HEK293 (cell line): Measurements from ENCODE around the gene PDIA5.

Experiments
- CTCF ChIA-PET: fragments of 350-600 bp; formaldehyde crosslinking; extraction: SDS; loops from one replicate; lab custom pipeline; 2021; ENCODE audit warnings: antibody characterized with exemption; lab: Yijun Ruan, JAX
- POLR2A ChIA-PET: fragments of 300-600 bp; formaldehyde crosslinking; extraction: SDS; loops from one replicate; lab custom pipeline; 2020; ENCODE audit warnings: antibody characterized with exemption, inconsistent platforms; lab: Yijun Ruan, JAX
- H3K27ac ChIP-seq: fragments of 200-500 bp; sonication (Bioruptor generic); 2 replicates; pipeline ENCODE4 v1.5.1; 2014; ENCODE audit warnings: low read depth, low read length, control low read depth, inconsistent platforms; ENCODE audit errors: extremely low read depth
- H3K36me3 ChIP-seq, 2 experiments: fragments of 200-500 bp in 1 of 2; sonication (Bioruptor generic) in 1 of 2; 1 replicate in 1 of 2; 2 replicates in 1 of 2; pipeline ENCODE4 v1.5.1; 2014 to 2017; ENCODE audit warnings: inconsistent platforms in 2 of 2, low read length in 2 of 2; ENCODE audit not compliant: control insufficient read depth in 2 of 2, insufficient read depth in 1 of 2
- H3K4me1 ChIP-seq: fragments of 200-500 bp; sonication (Bioruptor generic); 2 replicates; pipeline ENCODE4 v1.5.1; 2014; ENCODE audit warnings: mild to moderate bottlenecking, low read length, inconsistent platforms; ENCODE audit not compliant: control insufficient read depth, insufficient read depth
- H3K4me3 ChIP-seq: 2 replicates; pipeline ENCODE4 v1.5.1; 2011; ENCODE audit warnings: low read depth, mild to moderate bottlenecking, control low read depth, low read length, moderate library complexity
- H3K9me3 ChIP-seq: fragments of 200-500 bp; sonication (Bioruptor generic); 2 replicates; pipeline ENCODE4 v1.5.1; 2014; ENCODE audit warnings: low read depth, low read length, inconsistent platforms; ENCODE audit not compliant: control insufficient read depth, insufficient read depth
- KLF10 ChIP-seq: fragments of 450-650 bp; IDR thresholded peaks from 2 replicates; pipeline ENCODE4 v1.5.1; 2018; ENCODE audit warnings: missing biosample characterization, mild to moderate bottlenecking, missing genetic modification characterization
- OSR2 ChIP-seq: fragments of 450-650 bp; formaldehyde crosslinking; IDR thresholded peaks from 2 replicates; pipeline ENCODE4 v1.5.1; 2016; ENCODE audit warnings: missing biosample characterization, missing genetic modification characterization
- SP7 ChIP-seq: fragments of 450-650 bp; formaldehyde crosslinking; IDR thresholded peaks from 2 replicates; pipeline ENCODE4 v1.5.1; 2016; ENCODE audit warnings: missing biosample characterization, missing genetic modification characterization
- ZNF155 ChIP-seq: fragments of 450-650 bp; formaldehyde crosslinking; IDR thresholded peaks from 2 replicates; pipeline ENCODE4 v1.5.1; 2016; ENCODE audit warnings: missing biosample characterization, missing genetic modification characterization
- ZNF335 ChIP-seq: fragments of 450-650 bp; formaldehyde crosslinking; conservative IDR thresholded peaks from 2 replicates; pipeline ENCODE4 v1.5.1; 2016; ENCODE audit warnings: missing biosample characterization, missing genetic modification characterization
- ZNF350 ChIP-seq: fragments of 450-650 bp; formaldehyde crosslinking; IDR thresholded peaks from 2 replicates; pipeline ENCODE4 v1.5.0; 2017; ENCODE audit warnings: missing biosample characterization, mild to moderate bottlenecking, missing genetic modification characterization
- ZNF354C ChIP-seq: fragments of 450-650 bp; formaldehyde crosslinking; IDR thresholded peaks from 2 replicates; pipeline ENCODE4 v1.5.1; 2016; ENCODE audit warnings: missing biosample characterization, missing genetic modification characterization, low read depth, borderline replicate concordance
- ZNF610 ChIP-seq: fragments of 450-650 bp; formaldehyde crosslinking; IDR thresholded peaks from 2 replicates; pipeline ENCODE4 v1.5.1; 2016; ENCODE audit warnings: missing biosample characterization, missing genetic modification characterization, borderline replicate concordance
- TF ChIP-seq, protein P1 (sequence below): fragments of 450-650 bp; formaldehyde crosslinking; IDR thresholded peaks from 2 replicates; pipeline ENCODE4 v1.5.1; 2016; ENCODE audit warnings: missing biosample characterization, missing genetic modification characterization
- TF ChIP-seq, protein P2 (sequence below): fragments of 450-650 bp; formaldehyde crosslinking; IDR thresholded peaks from 2 replicates; pipeline ENCODE4 v1.5.1; 2016; ENCODE audit warnings: missing biosample characterization, missing genetic modification characterization
- TF ChIP-seq, protein P3 (sequence below): fragments of 450-650 bp; formaldehyde crosslinking; IDR thresholded peaks from 2 replicates; pipeline ENCODE4 v1.5.1; 2017; ENCODE audit warnings: missing biosample characterization, missing genetic modification characterization
- TF ChIP-seq, protein P4 (sequence below): fragments of 450-650 bp; formaldehyde crosslinking; IDR thresholded peaks from 2 replicates; pipeline ENCODE4 v1.5.1; 2017; ENCODE audit warnings: missing biosample characterization, missing genetic modification characterization
- TF ChIP-seq, protein P5 (sequence below): fragments of 450-650 bp; formaldehyde crosslinking; IDR thresholded peaks from 2 replicates; pipeline ENCODE4 v1.5.0; 2017; ENCODE audit warnings: missing biosample characterization, missing genetic modification characterization, borderline replicate concordance
- TF ChIP-seq, protein P6 (sequence below): fragments of 450-650 bp; formaldehyde crosslinking; conservative IDR thresholded peaks from 2 replicates; pipeline ENCODE4 v1.5.1; 2016; ENCODE audit warnings: low read depth, missing biosample characterization, missing genetic modification characterization
- TF ChIP-seq, protein P7 (sequence below): fragments of 450-650 bp; formaldehyde crosslinking; IDR thresholded peaks from 2 replicates; pipeline ENCODE4 v1.5.1; 2016; ENCODE audit warnings: missing biosample characterization, missing genetic modification characterization, low read depth

Gene PDIA5

DNA sequence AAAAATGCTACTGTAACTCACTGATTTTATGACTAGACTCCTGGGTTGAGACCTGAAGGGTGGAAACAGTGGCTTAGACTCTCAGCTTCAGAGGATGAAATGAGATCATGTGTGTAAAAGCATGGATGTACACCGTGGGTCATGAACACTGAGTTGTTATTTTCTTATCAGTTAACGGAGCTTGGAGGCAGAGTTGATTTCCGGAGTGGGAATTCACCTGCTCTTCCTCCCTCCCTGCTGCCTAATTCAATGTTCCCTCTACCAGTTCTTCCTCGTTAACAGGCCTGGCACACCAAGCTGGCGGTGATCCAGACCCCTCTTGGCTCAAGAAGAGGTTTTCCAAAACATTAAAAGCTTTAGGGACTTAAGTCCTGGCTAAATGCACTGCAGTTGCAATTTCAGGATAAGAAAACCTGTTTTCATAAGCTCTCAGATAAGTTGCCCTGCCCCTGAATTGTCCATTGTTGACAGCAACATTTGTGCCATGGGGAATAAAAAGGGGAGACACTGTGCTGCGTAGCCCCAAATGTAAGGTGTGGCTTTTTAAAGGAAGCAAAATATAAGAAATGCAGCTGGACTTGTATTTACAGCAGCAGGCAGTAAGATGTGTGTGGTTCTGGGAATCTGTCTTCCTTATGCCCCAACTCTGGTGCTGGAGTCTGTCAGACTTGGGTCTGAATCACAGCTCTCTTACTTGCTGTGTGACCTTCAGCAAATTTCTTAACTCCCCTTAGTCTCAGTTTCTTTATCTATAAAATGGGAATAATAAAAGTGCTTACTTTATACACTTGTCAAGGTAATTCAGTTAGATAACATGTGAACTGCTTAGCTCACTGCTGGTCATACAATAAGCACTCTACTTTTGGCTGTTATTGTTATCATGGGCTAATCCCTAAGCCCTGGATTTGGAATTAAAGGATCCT lies 9.9 kb downstream of the PDIA5 start:
- CTCF ChIA-PET, result interaction anchor here (0.6 to 1.4 kb wide), 4 partner anchors 10 to 134 kb away, joined by 3 to 4 read pairs (median 4); partner anchors contain the start of gene PDIA5
- TF ChIP-seq ZNF354C (no peak), ZNF610 (tag by site-specific recombination) (no peak), ZNF350 (tag by site-specific recombination) (no peak), ZNF335 (tag by site-specific recombination) (no peak), OSR2 (tag by site-specific recombination) (peak; percentile 72), ZNF155 (tag by site-specific recombination) (no peak), SP7 (tag by site-specific recombination) (0 out of 2 replicates have a peak, but pooled peaks have one; percentile 18), KLF10 (tag by site-specific recombination) (no peak)
- TF ChIP-seq, protein P1, sequence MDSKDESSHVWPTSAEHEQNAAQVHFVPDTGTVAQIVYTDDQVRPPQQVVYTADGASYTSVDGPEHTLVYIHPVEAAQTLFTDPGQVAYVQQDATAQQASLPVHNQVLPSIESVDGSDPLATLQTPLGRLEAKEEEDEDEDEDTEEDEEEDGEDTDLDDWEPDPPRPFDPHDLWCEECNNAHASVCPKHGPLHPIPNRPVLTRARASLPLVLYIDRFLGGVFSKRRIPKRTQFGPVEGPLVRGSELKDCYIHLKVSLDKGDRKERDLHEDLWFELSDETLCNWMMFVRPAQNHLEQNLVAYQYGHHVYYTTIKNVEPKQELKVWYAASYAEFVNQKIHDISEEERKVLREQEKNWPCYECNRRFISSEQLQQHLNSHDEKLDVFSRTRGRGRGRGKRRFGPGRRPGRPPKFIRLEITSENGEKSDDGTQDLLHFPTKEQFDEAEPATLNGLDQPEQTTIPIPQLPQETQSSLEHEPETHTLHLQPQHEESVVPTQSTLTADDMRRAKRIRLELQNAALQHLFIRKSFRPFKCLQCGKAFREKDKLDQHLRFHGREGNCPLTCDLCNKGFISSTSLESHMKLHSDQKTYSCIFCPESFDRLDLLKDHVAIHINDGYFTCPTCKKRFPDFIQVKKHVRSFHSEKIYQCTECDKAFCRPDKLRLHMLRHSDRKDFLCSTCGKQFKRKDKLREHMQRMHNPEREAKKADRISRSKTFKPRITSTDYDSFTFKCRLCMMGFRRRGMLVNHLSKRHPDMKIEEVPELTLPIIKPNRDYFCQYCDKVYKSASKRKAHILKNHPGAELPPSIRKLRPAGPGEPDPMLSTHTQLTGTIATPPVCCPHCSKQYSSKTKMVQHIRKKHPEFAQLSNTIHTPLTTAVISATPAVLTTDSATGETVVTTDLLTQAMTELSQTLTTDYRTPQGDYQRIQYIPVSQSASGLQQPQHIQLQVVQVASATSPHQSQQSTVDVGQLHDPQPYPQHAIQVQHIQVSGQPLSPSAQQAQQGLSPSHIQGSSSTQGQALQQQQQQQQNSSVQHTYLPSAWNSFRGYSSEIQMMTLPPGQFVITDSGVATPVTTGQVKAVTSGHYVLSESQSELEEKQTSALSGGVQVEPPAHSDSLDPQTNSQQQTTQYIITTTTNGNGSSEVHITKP (tag by site-specific recombination), result peak; percentile 79
- TF ChIP-seq, protein P2, sequence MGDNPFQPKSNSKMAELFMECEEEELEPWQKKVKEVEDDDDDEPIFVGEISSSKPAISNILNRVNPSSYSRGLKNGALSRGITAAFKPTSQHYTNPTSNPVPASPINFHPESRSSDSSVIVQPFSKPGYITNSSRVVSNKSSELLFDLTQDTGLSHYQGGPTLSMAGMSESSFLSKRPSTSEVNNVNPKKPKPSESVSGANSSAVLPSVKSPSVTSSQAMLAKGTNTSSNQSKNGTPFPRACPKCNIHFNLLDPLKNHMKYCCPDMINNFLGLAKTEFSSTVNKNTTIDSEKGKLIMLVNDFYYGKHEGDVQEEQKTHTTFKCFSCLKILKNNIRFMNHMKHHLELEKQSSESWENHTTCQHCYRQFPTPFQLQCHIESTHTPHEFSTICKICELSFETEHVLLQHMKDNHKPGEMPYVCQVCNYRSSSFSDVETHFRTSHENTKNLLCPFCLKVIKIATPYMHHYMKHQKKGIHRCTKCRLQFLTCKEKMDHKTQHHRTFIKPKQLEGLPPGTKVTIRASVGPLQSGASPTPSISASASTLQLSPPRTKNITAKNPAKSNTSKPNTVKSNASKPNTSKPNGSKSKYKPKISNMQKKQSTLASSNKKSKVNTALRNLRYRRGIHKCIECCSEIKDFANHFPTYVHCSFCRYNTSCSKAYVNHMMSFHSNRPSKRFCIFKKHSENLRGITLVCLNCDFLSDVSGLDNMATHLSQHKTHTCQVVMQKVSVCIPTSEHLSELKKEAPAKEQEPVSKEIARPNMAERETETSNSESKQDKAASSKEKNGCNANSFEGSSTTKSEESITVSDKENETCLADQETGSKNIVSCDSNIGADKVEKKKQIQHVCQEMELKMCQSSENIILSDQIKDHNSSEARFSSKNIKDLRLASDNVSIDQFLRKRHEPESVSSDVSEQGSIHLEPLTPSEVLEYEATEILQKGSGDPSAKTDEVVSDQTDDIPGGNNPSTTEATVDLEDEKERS (tag by site-specific recombination), result no peak
- TF ChIP-seq, protein P3, sequence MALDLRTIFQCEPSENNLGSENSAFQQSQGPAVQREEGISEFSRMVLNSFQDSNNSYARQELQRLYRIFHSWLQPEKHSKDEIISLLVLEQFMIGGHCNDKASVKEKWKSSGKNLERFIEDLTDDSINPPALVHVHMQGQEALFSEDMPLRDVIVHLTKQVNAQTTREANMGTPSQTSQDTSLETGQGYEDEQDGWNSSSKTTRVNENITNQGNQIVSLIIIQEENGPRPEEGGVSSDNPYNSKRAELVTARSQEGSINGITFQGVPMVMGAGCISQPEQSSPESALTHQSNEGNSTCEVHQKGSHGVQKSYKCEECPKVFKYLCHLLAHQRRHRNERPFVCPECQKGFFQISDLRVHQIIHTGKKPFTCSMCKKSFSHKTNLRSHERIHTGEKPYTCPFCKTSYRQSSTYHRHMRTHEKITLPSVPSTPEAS (tag by site-specific recombination), result no peak
- TF ChIP-seq, protein P4, sequence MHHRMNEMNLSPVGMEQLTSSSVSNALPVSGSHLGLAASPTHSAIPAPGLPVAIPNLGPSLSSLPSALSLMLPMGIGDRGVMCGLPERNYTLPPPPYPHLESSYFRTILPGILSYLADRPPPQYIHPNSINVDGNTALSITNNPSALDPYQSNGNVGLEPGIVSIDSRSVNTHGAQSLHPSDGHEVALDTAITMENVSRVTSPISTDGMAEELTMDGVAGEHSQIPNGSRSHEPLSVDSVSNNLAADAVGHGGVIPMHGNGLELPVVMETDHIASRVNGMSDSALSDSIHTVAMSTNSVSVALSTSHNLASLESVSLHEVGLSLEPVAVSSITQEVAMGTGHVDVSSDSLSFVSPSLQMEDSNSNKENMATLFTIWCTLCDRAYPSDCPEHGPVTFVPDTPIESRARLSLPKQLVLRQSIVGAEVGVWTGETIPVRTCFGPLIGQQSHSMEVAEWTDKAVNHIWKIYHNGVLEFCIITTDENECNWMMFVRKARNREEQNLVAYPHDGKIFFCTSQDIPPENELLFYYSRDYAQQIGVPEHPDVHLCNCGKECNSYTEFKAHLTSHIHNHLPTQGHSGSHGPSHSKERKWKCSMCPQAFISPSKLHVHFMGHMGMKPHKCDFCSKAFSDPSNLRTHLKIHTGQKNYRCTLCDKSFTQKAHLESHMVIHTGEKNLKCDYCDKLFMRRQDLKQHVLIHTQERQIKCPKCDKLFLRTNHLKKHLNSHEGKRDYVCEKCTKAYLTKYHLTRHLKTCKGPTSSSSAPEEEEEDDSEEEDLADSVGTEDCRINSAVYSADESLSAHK (tag by site-specific recombination), result no peak
- TF ChIP-seq, protein P5, sequence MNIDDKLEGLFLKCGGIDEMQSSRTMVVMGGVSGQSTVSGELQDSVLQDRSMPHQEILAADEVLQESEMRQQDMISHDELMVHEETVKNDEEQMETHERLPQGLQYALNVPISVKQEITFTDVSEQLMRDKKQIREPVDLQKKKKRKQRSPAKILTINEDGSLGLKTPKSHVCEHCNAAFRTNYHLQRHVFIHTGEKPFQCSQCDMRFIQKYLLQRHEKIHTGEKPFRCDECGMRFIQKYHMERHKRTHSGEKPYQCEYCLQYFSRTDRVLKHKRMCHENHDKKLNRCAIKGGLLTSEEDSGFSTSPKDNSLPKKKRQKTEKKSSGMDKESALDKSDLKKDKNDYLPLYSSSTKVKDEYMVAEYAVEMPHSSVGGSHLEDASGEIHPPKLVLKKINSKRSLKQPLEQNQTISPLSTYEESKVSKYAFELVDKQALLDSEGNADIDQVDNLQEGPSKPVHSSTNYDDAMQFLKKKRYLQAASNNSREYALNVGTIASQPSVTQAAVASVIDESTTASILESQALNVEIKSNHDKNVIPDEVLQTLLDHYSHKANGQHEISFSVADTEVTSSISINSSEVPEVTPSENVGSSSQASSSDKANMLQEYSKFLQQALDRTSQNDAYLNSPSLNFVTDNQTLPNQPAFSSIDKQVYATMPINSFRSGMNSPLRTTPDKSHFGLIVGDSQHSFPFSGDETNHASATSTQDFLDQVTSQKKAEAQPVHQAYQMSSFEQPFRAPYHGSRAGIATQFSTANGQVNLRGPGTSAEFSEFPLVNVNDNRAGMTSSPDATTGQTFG (tag by site-specific recombination), result no peak
- TF ChIP-seq, protein P6, sequence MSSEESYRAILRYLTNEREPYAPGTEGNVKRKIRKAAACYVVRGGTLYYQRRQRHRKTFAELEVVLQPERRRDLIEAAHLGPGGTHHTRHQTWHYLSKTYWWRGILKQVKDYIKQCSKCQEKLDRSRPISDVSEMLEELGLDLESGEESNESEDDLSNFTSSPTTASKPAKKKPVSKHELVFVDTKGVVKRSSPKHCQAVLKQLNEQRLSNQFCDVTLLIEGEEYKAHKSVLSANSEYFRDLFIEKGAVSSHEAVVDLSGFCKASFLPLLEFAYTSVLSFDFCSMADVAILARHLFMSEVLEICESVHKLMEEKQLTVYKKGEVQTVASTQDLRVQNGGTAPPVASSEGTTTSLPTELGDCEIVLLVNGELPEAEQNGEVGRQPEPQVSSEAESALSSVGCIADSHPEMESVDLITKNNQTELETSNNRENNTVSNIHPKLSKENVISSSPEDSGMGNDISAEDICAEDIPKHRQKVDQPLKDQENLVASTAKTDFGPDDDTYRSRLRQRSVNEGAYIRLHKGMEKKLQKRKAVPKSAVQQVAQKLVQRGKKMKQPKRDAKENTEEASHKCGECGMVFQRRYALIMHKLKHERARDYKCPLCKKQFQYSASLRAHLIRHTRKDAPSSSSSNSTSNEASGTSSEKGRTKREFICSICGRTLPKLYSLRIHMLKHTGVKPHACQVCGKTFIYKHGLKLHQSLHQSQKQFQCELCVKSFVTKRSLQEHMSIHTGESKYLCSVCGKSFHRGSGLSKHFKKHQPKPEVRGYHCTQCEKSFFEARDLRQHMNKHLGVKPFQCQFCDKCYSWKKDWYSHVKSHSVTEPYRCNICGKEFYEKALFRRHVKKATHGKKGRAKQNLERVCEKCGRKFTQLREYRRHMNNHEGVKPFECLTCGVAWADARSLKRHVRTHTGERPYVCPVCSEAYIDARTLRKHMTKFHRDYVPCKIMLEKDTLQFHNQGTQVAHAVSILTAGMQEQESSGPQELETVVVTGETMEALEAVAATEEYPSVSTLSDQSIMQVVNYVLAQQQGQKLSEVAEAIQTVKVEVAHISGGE (tag by site-specific recombination), result no peak
- TF ChIP-seq, protein P7, sequence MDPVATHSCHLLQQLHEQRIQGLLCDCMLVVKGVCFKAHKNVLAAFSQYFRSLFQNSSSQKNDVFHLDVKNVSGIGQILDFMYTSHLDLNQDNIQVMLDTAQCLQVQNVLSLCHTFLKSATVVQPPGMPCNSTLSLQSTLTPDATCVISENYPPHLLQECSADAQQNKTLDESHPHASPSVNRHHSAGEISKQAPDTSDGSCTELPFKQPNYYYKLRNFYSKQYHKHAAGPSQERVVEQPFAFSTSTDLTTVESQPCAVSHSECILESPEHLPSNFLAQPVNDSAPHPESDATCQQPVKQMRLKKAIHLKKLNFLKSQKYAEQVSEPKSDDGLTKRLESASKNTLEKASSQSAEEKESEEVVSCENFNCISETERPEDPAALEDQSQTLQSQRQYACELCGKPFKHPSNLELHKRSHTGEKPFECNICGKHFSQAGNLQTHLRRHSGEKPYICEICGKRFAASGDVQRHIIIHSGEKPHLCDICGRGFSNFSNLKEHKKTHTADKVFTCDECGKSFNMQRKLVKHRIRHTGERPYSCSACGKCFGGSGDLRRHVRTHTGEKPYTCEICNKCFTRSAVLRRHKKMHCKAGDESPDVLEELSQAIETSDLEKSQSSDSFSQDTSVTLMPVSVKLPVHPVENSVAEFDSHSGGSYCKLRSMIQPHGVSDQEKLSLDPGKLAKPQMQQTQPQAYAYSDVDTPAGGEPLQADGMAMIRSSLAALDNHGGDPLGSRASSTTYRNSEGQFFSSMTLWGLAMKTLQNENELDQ (tag by site-specific recombination), result no peak

More for the DNA sequence above, 9.9 kb downstream of the PDIA5 start:
- H3K4me3 ChIP-seq, result no peak overlapping the region
- H3K27ac ChIP-seq, result no peak overlapping the region
- H3K9me3 ChIP-seq, result no peaks in the 10 kb centered on the region
- H3K36me3 ChIP-seq, result no peaks in the 10 kb centered on the region
- peaks cover 8% of the 10 kb centered on the region for H3K4me1 ChIP-seq
- POLR2A ChIA-PET, result interaction anchor here (2.8 kb wide), 1 partner anchor 10 kb away, joined by 17 read pairs; the partner anchor contains the start of gene PDIA5
